ENCODE measurements around the gene ACTA1. TPM values are rescaled to one million over a fixed set of nuclear protein-coding genes. Genes with fewer than 3 reads are reported as not detected.

The ACTA1 gene
- total RNA-seq, 1 experiment from 2014 or later = not detected

GRCh38 chr1:229410692-229411433 lies 23.0 kb downstream of the ACTA1 start:
- ChIA-PET CTCF (no interaction called here), POLR2A (interaction anchor here (1.2 kb wide), 1 partner anchor 10 kb away, joined by 4 read pairs; no protein-coding TSS in a partner anchor), RAD21 (ENCODE audit: low non-redundant PET in 1 of 2, low total read pairs in 2 of 2, uncharacterized antibody in 2 of 2, unreplicated experiment in 2 of 2) (interaction anchor here in 1 of 2 experiments (1.0 kb wide), 1 partner anchor 86 kb away, joined by 3 read pairs; no protein-coding TSS in a partner anchor)
- Histone ChIP-seq H3K9ac (ENCODE audit: low read length) (no peak overlapping the region), H3K9me3 (ENCODE audit: control insufficient read depth in 1 of 2, insufficient read depth in 1 of 2, low read depth in 1 of 2, low read length in 2 of 2) (no peaks in the 10 kb centered on the region), H3K79me2 (ENCODE audit: insufficient read depth, low read length) (no peaks in the 10 kb centered on the region), H3K27ac (ENCODE audit: low read depth, low read length) (no peak overlapping the region), H3K27me3 (ENCODE audit: insufficient read depth, low read length) (no peaks in the 10 kb centered on the region), H2AFZ (ENCODE audit: low read depth, low read length, poor library complexity, severe bottlenecking) (no peak overlapping the region), H3K4me1 (ENCODE audit: control insufficient read depth in 1 of 2, insufficient read depth in 2 of 2, low read length in 2 of 2) (peaks cover 7 to 22% of the 10 kb centered on the region in 2 experiments), H3K9me2 (ENCODE audit: insufficient read depth) (no peaks in the 10 kb centered on the region), H4K20me1 (ENCODE audit: insufficient read depth) (no peaks in the 10 kb centered on the region), H3K4me2 (ENCODE audit: low read length) (peak overlapping the region; percentile 67), H3K4me3 (replicated peaks in 1 of 2; ENCODE audit: low read depth in 1 of 2, low read length in 2 of 2) (peak overlapping the region in 1 of 2 experiments; percentile 15; a peak in 1 of 4 replicates), H3K36me3 (ENCODE audit: control insufficient read depth in 1 of 2, insufficient read depth in 2 of 2, low read length in 2 of 2) (no peaks in the 10 kb centered on the region)
- intact Hi-C loops (cut with micrococcal nuclease) = no loop called here
- no TSS peak for BruUV-seq (replicated peaks)
- TF ChIP-seq ELF1 (IDR thresholded peaks at IDR 0.05; ENCODE audit: borderline replicate concordance, low read depth) = no peak
- TF ChIP-seq CTCF (IDR thresholded peaks at IDR 0.05 in 2 of 3, conservative IDR thresholded peaks at IDR 0.05 in 1 of 3; ENCODE audit: borderline replicate concordance in 1 of 3, insufficient read depth in 1 of 3, low read depth in 2 of 3, low read length in 2 of 3) = no peak
- no peak for TF ChIP-seq CEBPB (IDR thresholded peaks at IDR 0.05; ENCODE audit: low read depth)
- ATAC-seq = peak; percentile 94
- no peak for DNase-seq (ENCODE audit: low read depth, low spot score)

DNA sequence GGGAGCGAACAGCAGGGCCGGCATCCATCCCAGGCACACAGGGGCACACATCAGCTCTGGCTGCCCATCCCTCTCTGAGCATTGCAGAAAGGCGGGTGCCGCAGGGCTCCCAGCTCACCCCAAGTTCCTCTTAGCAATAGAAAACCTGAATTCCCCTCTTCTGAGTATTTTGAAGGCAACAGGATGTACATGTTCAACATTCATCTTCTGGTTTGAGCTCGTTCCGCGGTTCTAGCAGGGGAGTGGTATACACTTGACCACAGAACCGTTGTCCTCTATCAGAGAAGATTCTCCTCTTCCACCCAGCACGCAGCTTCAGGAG lies 23.6 kb downstream of the ACTA1 start:
- intact Hi-C loops (cut with micrococcal nuclease) = no loop called here
- no peaks in the 10 kb centered on the region for H3K9me2 ChIP-seq (ENCODE audit: insufficient read depth)
- H3K4me3 ChIP-seq (replicated peaks in 1 of 2; ENCODE audit: low read depth in 1 of 2, low read length in 2 of 2) = no peak overlapping the region
- DNase-seq (ENCODE audit: low read depth, low spot score) = no peak
- H3K9ac ChIP-seq (ENCODE audit: low read length) = no peak overlapping the region
- no peaks in the 10 kb centered on the region for H3K9me3 ChIP-seq (ENCODE audit: control insufficient read depth in 1 of 2, insufficient read depth in 1 of 2, low read depth in 1 of 2, low read length in 2 of 2)
- RAD21 ChIA-PET (ENCODE audit: low non-redundant PET in 1 of 2, low total read pairs in 2 of 2, uncharacterized antibody in 2 of 2, unreplicated experiment in 2 of 2) = interaction anchor here in 1 of 2 experiments (1.0 kb wide), 1 partner anchor 85 kb away, joined by 3 read pairs; no protein-coding TSS in a partner anchor
- H3K79me2 ChIP-seq (ENCODE audit: insufficient read depth, low read length) = no peaks in the 10 kb centered on the region
- H3K27me3 ChIP-seq (ENCODE audit: insufficient read depth, low read length) = no peaks in the 10 kb centered on the region
- CTCF ChIA-PET = no interaction called here
- H3K36me3 ChIP-seq (ENCODE audit: control insufficient read depth in 1 of 2, insufficient read depth in 2 of 2, low read length in 2 of 2) = no peaks in the 10 kb centered on the region
- no peaks in the 10 kb centered on the region for H4K20me1 ChIP-seq (ENCODE audit: insufficient read depth)
- BruUV-seq (replicated peaks) = no TSS peak
- H3K4me1 ChIP-seq (ENCODE audit: control insufficient read depth in 1 of 2, insufficient read depth in 2 of 2, low read length in 2 of 2) = peaks cover 7 to 22% of the 10 kb centered on the region in 2 experiments
- TF ChIP-seq YY1 (IDR thresholded peaks at IDR 0.05; ENCODE audit: extremely low read depth, insufficient replicate concordance, low read depth, low read length) (no peak), TCF7L2 (IDR thresholded peaks at IDR 0.05; ENCODE audit: borderline replicate concordance, extremely low read depth, insufficient read depth, insufficient read length) (no peak), SRF (IDR thresholded peaks at IDR 0.05; ENCODE audit: low read depth) (no peak), EZH2phosphoT487 (IDR thresholded peaks at IDR 0.05; ENCODE audit: borderline replicate concordance) (no peak), ELF1 (IDR thresholded peaks at IDR 0.05; ENCODE audit: borderline replicate concordance, low read depth) (no peak), SP1 (IDR thresholded peaks at IDR 0.05; ENCODE audit: low read depth) (no peak), ZNF274 (IDR thresholded peaks at IDR 0.05; ENCODE audit: low read depth, low read length) (no peak)
- POLR2A ChIA-PET = interaction anchor here (1.2 kb wide), 1 partner anchor 10 kb away, joined by 4 read pairs; no protein-coding TSS in a partner anchor
- no peak overlapping the region for H2AFZ ChIP-seq (ENCODE audit: low read depth, low read length, poor library complexity, severe bottlenecking)
- H3K27ac ChIP-seq (ENCODE audit: low read depth, low read length) = no peak overlapping the region
- peak overlapping the region; percentile 67 for H3K4me2 ChIP-seq (ENCODE audit: low read length)
- no peak for ATAC-seq

All from HCT116 (cell line).